GM19239 (cell line): ENCODE results near the gene PFKP.

ENCODE experiments used
- DNase-seq: peaks from one replicate; pipeline ENCODE4 v3.0.0; 2011; ENCODE audit warnings: low spot score; ENCODE audit not compliant: insufficient read length
- FAIRE-seq: peaks from 2 replicates; lab custom pipeline; 2011; peaks lifted over from hg19 to GRCh38; lab: Jason Lieb, UNC

PFKP gene

DNA sequence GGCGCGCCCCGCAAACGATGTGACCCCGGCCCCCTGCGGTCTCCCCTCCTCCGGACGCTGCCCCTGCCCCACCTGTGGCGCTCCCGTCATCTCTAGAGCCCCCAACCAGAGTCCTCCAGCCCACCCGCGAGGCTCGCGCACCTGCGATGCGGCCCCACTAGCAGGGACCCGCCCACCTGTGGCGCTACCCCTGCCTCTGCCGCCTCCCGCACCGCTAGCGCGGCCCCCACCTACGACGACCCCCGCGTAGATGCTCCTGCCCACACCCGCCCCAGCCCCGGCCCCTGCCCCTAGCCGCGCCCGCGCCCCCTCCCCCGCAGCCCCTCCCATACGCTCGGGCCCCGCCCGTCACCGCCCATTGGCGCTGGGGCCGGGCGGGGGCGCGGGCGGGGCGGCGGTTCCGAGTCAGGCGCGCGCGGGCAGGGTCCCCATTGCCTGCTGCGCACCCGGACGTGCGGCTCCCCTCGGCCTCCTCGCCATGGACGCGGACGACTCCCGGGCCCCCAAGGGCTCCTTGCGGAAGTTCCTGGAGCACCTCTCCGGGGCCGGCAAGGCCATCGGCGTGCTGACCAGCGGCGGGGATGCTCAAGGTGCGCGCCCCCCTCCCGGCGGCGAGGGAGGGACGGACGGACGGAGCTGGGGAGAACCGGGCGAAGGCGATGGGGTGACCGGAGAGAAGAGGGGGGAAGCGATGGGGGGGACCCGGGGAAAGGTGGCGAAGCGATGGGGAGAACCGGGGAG, at the start of gene PFKP:
Gene PFKP (plus strand): TSS at position 431 of the 741 bp plus-strand sequence. CDS start 48 bp downstream, at position 479.
- no peak for FAIRE-seq
- DNase-seq: peak; percentile 60

DNA sequence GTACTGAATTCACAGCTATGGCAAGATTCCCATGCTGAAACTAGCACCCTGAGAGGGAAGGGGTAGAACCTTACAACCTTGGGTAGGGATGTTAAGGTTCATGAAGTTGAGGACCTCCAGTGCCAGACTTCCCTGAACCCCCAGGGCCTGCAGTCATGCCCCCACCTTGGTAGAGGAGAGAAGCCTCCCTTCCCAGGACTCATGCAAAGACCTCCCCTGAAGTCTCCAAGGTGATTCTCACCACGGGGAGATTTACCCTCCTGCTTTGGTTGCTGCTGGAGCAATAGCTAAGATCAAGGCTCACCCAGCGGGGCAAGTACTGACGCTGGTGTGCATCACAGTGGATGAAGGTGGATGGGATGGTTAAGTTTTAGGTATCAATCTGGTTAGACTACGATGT, 49.1 kb upstream of the PFKP start:
- DNase-seq: no peak
- FAIRE-seq: no peak

DNA sequence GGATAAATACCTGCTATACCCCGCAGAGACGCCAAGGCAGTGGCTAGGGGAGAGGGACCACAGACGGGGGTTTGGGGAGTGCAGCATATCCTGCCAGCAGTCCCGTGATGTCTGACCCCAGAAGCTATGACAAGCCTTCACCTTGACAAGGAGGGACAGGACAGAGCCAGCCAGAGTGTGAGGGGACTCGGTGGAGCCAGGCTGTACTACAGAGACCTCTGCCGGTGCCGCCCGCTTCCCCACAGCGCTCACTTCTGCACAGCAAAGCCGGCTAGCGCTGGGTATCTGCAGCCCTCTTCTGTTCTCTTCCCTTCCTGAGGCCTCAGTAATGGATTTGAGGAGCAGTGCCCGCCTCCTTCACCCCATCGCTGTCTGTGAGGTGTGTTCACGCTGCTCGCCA, 47.0 kb upstream of the PFKP start:
- FAIRE-seq (no peak), DNase-seq (no peak)

DNA sequence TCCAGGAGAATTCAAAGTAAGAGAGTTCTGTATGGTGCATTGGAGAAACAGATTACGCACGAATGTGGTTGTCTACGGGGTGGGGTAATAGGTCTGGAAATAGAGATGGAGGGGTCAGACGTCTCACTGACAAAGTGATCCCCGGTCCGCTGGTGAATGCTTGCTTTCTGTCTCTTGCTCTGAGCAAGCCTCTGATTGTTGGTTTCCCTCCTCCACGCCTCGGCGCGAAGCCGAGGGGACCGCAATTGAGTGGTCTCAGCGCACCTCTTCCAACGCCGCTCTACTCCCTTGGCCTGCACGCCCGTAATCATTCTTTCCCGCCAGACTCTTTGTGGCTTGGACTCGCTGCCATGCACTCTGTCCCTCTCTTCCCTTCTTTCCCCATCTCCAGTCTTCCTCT, 46.5 kb upstream of the PFKP start:
- no peak for DNase-seq
- no peak for FAIRE-seq

DNA sequence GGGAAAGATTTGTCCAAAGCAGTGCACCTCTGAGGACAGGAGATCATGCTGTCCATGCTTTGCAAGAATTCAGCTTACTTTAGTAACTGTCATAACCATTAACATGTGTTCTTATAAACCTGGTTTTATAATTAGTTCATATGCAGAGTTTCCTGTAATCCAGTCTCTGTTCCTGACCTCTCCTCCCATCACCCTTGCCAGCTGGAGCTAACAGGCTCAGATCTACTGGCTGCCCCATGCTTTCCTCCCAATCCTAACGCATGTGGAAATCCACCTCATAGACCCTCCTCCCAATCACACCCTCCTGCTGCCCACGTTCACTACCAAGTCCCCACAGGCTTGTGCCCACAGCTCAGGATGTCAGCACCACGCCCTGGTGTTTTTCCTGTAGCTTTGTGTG, 45.3 kb upstream of the PFKP start:
- FAIRE-seq (no peak), DNase-seq (no peak)

DNA sequence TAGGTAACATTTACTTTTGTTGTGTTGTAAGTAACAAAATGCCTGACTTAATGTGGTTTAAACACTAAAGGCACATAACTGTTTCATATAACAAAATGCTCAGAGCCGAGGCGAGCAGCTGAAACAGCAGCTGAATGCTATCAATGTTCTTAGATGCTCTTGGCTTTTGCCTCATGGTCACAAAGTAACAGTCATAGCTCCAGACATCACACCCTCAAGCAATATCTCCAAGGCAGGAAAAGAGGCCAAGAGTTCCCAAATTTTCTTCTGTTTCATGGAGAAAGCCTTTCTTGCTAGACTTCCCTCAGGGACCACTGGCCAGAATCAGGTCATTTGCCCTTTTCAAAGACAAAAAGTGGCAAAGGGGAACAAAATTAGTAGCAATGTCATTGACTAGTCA, 43.5 kb upstream of the PFKP start:
- DNase-seq: no peak
- no peak for FAIRE-seq

DNA sequence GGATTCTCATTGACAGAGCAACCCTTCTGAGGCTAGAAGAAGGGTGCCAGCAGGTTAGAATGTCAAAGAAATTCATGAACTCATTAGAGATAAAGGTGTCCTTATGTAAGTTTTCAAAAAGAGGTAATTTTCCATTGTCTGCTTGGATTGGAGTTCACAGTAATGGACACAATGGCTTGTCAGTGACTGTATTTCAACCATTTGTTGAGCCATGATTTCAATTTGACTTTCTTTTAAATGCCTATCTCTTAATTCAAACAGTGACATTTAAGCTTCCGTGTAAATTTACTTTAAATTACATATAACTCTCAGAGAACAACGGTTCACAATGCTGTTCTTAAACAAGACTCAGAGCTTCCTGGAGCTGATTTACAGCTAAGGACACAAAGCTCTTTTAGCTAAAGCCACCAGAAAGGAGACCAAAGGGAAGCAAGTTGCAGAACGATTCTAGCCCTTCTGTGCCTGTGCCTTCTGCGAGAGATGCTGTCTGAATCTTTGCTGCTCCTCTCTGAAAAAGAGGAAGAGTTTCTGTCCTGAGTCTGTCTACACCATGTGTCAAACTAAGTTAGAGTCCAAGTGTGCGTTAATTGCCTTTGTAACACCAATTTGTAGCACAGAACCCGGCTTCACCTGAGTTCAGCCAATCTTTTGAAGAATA, 42.2 kb upstream of the PFKP start:
- DNase-seq (no peak), FAIRE-seq (no peak)

DNA sequence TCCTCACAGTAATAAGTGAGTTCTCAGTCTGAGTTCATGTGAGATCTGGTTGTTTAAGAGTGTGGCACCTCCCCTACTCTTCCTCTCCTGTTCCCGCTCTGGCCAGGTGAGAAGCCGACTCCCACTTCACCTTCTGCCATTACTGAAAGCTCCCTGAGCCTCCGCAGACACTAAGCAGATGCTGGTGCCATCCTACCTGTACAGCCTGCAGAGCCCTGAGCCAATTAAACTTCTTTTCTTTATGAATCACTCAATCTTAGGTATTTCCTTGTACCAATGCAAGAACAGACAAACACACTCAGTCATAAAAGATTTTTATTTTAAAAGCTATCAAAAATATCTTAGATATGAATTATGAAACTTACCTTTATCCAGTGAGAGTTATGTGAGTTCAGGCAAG, 39.5 kb upstream of the PFKP start:
- DNase-seq (no peak), FAIRE-seq (no peak)

DNA sequence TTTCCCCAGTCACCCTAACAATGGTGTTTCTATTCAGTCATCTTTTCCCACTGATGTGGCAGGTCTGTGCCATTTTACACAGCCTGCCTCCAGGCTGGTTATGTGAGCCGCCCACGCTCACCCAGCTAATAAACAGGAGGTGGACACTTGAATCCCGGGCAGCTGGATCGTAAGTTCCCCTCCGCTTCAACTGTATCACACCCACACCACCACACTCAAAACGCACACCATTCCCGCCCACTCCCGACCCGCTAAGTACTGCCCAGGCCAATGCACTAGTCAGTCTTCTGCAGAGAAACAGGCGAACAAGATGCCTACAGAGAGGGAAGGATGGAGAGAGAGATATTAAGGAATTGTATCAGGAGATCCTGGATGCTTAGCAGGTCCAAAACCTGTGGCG, 38.9 kb upstream of the PFKP start:
- FAIRE-seq: no peak
- DNase-seq: no peak

DNA sequence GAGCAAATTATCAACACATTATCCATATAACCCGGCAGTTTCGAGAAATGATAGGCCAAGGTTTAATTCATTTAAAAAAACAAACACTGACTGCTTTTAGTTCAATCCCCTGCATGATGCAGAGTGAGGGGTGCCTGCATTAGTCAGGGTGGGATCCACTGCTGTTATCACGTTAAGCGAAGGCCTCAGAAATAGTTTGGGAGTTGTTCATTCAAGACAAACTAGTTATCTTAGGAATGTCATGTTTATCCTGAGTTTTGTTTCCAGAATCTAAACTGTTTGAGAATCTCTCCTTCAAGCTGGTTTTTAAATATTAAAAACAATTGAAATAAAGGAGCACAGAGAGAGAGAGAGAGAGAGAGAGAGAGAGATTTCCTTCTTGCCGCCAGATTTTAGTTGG, 36.6 kb upstream of the PFKP start:
- no peak for FAIRE-seq

DNA sequence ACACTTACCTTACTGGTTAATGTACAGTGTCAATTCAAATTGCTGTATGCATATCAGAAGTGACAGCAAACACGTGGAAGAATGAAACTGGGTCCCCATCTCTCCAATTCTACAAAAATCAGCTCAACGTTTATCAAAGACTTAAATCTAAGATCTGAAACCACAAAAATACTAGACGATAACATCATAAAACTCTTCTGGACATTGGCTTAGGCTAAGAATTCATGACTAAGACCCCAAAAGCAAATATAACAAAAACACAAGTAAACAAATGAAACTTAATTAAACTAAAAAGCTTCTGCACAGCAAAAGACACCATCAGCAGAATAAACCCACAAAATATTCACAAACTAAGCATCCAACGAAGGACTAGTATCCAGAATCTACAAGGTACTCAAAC, 35.9 kb upstream of the PFKP start:
- FAIRE-seq: no peak
- no peak for DNase-seq

More for the DNA sequence above, 36.6 kb upstream of the PFKP start:
- no peak for DNase-seq

DNA sequence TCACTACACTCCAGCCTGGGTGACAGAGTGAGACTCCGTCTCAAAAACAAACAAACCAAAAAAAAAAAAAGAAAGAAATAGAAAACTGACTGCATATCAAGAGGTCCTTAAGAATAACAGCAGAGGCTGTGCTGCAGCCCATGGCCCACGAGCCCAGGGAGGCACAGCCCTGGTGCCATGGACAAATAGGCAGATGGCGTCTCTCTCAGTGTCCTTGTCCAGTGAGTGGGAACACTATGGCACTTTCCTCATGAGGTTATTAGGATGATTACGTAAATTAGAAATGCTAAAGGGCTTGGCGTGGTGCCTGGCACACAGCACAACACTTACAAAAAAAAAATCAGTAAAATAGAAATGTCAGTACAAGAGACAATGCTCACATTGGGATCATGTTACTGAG, 33.4 kb upstream of the PFKP start:
- DNase-seq: no peak
- no peak for FAIRE-seq

DNA sequence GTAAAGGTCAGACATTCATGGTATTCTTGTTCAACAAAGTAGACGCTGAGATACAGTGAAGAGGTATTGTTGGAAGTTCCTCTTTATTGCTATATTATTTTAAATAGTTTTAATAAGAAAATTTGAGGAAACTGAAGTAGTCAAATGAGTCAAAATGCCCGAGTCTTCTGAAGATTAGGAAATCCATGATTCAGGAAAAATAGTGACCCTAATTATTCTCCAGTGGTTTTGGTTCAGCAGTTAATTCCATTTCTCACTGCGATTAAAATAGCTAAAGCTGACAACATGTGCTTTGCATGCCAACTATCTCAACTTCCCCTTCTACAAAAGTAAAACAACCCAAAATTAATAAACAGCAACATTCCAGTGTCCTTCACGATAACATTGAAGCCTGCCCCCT, 32.7 kb upstream of the PFKP start:
- DNase-seq (no peak), FAIRE-seq (no peak)

DNA sequence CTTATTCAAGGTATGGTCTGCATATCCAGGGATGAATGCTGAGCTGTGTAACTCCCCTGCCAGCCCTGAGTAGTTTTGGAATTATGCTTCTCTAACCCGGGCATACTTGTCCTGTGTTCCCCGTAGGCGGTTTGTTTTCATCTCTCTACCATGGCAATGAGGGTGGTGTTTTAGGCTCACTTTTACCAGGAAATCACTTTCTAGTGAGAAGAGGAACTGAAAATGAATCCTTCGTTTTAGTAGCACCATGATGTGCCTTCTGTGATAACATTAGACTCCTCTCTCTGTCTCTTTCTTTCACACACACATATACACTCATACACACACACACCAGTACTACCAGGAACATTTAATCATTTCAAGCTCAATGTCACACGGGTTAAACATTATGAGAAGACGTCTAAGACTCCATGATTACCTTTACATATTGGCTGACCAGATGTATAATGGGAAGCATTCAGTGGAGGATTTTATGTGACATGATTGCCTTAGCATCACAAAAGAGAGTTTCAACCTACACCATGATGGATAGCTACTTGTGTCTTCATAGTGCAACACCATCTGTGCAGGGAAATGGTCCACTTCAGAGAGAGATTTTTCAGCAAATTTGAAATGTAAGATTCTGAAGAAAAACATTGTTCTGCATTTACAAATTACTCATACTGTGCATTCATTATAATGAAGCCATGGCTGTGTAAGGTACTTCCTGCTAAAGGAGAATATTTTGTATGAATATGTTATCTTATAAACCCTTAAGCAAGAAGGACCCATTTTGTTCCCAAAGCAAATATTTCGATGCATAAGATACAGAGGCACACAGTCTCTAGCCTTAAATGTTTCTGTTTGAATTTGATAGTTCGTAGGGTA, 31.0 kb upstream of the PFKP start:
- peak; percentile 62 for DNase-seq
- FAIRE-seq: peak; percentile 80

DNA sequence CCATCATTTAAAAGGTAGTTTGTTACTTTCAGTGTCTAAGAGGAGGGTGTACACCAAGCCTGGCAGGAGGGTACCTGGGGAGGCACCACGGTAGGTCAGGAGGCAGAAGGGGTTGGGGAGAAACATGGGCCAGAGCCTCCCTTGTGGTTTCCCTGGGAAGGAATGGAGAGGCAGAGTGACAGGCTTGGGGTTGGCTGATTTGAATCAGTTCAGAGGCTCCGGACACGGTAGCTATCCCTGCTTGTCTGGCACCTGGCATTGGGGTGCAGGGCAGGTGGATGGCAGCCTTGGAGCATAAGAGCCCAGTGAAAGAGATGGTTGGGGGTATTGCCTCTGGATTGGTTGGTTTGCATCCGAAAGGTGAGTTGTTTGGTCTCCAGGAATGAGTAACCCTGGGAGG, 30.2 kb upstream of the PFKP start:
- DNase-seq (no peak), FAIRE-seq (no peak)

DNA sequence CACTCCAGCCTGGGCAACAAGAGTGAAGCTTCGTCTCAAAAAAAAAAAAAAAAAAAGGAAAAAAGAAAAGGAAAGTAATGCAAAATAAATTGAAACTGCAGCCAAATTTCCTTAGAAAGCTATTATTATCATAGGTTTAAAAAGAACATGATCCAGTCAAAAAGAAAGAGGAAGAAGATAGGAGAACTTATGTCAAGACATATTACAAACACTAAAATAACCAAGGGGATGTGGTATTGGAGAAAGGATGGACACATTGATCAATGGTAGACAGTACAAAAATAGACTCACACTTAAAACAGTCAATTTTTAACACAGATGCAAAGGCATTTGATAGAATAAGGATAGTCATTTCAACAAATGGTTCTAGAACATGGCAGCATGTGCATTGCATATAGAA, 27.3 kb upstream of the PFKP start:
- DNase-seq: no peak
- FAIRE-seq: no peak

DNA sequence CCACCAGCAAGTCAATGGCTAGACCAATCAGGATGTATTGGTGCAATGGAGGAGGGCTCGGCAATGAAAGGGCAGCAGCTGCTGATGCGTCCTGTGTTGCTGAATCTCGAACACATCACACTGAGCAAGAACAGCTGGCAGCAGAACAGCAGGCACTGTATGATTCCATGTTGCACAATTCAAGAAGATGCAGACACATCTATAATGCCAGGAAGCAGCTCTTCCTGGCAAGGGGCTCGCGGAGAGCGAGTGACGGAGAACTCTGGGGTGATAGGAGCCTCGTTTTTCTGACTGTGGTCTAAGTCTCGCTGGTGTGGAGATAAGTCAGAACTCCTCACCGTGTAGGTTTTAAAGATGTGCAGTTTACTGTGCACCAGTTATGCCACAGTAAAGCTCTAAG, 24.8 kb upstream of the PFKP start:
- no peak for FAIRE-seq
- DNase-seq: no peak

DNA sequence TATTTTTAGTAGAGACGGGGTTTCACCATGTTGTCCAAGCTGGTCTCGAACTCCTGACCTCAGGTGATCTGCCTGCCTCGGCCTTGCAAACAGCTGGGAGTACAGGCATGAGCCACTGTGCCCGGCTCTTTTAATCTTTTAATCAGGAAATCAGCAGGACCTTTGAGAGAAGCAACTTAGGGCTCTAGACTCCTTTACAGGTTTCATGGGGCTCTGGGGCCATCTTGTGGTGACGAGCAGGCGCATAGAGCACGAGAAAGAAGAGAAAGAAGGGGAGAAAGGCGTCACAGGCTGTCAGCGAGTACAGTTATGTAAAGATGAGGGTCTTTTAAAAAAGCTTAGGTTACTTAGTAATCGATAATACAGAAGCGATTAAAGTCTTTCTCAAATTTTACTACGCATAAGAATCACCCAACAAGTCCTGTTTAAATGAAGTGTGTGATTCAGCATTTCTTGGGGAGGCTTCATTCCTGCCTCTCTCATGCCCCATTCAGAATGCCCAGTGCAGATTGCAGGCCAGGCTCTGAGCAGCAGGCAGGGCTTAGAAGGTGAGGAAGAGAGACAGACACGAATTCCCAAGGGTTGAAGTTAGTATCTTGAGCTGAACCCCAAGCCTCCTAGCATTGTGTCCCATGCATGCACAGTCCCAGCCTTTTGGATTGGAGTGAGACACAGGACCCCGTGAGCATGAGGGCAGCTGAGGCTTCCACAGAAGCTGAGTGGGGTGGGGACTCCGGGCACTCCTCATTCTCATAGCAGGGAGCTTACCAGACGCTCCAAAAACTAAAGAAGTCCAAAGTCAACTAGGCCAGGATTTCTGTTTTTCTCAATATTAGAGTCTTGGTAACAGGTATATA, 23.6 kb upstream of the PFKP start:
- FAIRE-seq (peak; percentile 68), DNase-seq (peak; percentile 81)

DNA sequence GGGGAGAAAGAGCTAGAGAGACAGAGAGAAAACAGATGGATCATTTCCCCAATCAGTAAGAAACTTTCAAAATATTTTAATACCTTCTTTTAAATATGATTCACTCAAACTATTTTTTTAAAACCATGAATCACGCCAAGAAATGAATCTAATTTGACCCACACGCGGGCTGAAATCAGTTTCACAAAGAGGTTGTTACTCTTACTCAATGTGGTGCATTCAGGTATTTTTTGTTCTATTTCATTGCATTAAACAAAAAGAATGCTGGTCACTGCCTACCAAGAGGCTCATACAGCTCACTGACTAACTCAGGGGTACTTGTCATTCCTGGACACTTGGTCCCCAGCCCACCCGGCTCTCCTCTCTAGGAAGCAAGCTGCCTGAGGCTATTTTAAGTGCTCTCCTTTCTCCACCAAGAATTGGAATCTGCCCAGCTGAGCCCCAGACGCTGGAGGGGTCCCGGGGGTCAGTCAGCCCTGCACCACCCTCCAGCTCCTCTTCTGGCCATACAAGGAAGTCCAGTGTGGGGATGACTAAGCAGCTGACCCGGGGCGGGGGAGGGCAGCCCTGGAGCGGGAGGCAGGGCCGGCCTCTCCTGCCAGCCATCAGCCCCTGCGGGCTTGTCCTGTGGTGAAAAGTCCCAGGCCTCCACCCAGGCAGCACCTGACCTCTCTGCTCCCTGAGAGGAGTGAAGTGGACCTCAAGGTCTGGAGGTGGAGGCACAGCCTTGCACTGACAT, 21.7 kb upstream of the PFKP start:
- FAIRE-seq: no peak
- no peak for DNase-seq
